ENCODE data around the gene NIBAN1.
"Not testable (repeated sequence)": the region's sequence is repeated elsewhere in the genome, so short reads cannot be mapped to it uniquely, and the experiment has no call there.

The NIBAN1 gene

DNA sequence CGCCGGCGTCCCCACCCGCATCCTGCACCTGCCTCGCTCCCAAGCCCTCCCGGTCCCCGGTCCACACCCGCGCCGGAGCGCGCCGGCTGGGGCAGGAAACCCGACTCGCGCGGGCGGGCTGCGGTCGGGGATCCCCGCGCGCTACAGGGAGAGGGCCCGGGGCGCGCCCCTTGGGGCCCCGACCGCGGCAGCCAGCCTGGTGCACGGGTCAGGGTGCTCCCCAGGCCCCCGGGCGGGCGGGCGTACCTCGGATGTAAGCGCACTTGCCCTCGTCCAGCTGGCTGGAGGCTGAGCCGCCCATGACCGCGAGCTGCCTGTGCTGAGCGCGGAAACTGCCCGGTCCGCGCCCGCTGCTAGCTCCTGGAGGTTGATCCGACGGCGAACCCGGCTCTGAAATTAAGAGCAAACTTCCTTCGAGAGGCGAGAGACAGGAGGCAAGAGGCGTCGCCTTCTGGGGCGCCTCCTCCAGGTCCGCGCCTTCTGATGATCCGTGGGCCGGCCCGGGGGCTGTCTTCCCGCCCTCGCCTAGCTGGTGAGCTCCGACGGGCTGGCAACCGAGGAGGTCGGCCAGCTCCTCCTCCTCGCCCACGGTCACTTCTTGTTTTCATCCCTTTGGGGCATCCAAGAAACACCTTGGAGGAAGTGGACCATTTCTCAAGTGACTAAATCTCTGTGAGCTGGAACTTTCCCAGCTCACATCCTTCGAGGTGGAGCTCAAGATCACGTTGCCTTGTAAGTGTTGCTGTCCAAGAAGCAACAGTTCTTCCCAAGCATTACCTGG, at the start of gene NIBAN1:
NIBAN1 (minus strand) TSS at position 453 of the 781 bp plus-strand sequence; CDS start at position 301, 152 bp downstream.
- DNase-seq, result peak; percentile 17

DNA sequence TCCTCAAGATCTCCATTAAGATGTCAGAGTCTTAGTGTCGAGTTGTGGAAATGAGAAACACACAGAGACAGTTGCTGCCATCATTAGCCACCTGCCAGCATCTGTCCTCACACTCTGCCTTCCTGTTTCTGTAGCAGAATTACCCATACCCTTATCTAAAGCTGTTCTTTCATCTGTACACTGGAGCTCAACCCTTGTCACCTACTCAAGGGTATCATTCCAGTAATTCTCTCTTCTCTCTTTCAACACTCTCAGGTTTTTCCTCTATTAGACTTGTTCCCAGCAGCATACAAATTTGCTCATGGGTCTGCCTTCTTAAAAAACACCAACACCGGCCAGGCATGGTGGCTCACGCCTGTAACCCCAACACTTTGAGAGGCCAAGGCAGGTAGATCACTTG, 43.7 kb upstream of the NIBAN1 start:
- DNase-seq, result no peak

DNA sequence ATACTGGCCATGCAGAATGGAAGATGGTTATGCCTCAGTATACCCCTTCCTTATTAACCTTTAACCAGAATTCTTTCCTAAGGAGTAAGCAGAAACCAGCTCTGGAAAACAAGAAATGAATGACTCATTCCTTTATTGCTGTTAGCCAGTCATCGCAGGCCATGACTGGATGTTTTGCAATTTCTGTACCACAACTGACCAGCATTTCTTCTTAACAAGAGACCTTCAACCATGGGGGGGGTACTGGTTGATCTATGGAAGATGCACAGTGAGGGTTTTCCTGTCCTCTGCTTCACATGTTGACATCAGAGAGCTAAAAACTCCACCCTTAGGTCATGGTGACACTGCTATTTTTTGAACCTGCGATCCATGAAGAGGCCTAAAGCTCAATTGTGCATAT, 43.0 kb upstream of the NIBAN1 start:
- DNase-seq, result no peak

- no peak for DNase-seq
Observed at GRCh38 chr1:185016880-185017279, 42.6 kb upstream of the NIBAN1 start.

DNA sequence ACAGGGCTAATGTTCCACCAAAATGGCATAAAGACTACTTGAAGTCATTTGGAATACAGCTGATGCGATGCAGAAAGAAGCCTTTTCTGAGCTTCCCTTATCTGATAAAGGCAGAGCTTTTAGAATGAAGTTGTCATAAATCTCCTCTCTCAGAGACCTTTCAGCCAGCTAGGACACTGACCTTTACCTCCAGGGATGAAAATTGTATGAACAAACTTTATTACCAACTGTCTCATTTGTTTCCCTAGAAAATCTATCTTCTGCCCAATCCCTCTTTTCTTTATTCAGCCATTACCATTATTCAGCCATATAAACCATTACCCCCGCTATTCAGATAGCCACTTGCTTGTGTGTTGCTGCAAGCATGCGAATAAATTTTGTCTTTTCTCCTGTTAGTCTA, 41.3 kb upstream of the NIBAN1 start:
- DNase-seq, result no peak

DNA sequence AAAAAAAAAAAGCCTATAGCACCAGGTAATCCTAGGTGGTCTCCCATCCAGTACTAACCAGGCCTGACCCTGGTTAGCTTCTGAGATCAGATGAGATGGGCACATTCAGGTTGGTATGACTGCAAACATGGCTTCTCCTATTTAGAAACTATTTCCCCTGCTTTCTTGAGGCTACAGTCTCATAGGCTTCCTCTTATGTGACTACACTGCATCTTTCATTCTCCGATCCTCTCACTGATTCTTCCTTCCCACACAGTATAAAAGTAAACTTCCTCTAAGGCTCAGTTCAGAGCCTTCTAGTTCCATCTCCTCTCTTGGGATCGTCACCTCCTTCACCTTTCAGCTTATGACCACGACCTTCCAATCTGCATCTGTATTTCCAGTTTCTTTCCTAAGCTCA, 40.6 kb upstream of the NIBAN1 start:
- no peak for DNase-seq

GRCh38 chr1:185010361-185010760, 36.1 kb upstream of the NIBAN1 start:
- no peak for DNase-seq

DNA sequence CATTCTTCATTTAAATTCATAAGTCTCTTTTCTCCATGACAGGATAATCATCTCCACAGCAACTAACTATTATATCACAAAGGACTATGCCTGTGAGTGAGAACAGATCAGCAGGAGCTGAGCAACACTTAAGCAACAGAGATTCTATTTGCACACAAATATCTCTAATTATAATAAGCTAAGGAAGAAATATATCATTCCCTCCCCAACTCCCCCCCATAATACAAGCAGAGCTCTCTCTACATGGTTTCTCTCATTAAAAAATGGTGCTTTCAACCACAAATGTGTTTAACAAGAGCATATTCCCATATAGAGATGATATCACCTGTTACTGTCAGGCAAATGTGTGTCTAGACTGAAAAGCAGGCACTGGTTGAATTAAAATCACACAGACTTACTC, 34.5 kb upstream of the NIBAN1 start:
- DNase-seq, result no peak

DNA sequence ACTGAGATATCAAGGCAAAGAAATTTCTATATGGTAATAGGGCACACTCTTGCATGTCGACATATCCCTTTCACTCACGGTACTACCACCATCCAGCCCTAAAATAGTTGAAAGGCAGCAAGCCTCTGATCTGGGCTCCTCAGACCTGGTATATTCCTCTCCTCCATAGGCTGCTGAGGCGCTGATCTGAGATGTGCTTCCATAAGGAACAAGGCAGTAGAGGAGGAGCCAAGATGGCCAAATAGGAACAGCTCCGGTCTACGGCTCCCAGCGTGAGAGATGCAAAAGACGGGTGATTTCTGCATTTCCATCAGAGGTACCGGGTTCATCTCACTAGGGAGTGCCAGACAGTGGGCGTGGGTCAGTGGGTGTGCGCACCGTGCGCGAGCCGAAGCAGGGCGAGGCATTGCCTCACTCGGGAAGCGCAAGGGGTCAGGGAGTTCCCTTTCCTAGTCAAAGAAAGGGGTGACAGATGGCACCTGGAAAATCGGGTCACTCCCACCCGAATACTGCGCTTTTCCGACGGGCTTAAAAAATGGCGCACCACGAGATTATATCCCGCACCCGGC, 27.1 kb upstream of the NIBAN1 start:
- not testable (repeated sequence) for DNase-seq

- DNase-seq, result not testable (repeated sequence)
Observed at GRCh38 chr1:184999974-185000373, 25.7 kb upstream of the NIBAN1 start.

DNA sequence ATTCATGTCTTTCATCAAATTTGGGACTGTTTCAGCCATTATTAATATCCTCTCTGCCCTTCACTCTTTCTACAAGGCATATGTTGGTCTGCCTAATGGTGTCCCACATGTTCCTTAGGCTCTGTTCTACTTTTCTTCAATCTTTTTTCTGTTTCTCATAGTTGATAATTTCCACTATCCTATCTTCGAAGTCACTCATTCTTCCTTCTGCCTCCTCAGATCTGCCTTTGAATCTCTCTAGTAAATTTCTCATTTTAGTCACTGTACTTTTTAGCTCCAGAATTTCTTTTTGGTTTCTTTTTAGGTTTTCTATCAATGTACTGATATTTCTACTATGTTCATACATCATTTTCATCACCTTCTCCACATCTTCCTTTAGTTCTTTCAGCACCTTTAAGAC, 20.0 kb upstream of the NIBAN1 start:
- no peak for DNase-seq

DNA sequence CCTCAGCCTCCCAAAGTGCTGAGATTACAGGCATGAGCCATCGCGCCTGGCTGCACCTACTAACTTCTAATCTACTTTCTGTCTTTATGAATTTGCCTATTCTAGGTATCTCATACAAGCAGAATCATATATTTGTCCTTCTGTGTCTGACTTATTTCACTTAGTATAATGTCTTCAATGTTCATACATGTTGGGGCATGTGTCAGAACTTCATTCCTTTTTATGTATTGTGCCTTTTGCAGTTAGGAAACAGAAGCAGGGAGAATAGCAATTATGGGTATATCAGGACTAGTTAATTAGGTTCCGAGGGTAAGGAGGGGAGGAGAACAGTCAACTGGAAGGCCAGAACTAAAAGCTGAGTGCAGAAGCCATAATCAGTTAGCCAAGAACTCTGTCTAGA, 18.0 kb upstream of the NIBAN1 start:
- no peak for DNase-seq

- DNase-seq, result no peak
Observed at GRCh38 chr1:184990204-184990603, 15.9 kb upstream of the NIBAN1 start.

DNA sequence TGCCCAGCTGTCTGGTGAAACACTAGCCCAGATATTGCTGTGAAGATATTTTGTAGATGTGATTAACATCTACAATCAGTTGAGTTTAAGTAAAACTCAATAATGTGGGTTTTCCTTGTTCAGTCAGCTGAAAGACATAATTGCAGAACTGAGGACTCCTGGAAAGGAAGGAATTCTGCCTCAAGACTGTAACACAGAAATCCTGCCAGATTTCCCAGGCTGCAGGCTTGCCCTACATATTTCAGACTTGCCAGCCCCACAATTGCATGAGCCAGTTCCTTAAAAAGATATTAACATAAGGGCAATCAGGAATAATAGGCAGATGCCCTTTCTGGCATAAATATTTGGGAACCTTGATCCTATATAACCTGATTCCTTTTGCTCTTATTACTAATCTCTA, 14.2 kb upstream of the NIBAN1 start:
- DNase-seq, result no peak

DNA sequence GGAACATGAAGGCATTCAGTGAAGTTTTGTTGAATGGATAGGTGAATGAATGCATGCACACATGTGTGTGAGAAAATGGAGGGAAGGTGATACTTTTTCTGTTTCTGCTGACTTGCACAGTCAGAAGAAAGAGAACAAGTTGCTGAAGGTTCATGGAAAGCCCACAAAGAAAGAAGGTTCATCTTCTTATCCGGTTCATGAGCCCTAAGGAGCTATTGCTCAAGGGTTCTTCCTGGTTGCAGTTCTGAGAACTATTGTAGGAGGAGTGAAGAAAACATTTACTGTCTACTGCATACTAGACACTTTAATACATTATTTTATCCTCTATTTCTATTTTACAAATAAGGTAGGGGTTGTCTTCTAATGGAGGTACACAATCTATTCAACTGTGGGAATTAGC, 13.4 kb upstream of the NIBAN1 start:
- no peak for DNase-seq

GRCh38 chr1:184986250-184986649, 11.9 kb upstream of the NIBAN1 start:
- DNase-seq, result no peak

DNA sequence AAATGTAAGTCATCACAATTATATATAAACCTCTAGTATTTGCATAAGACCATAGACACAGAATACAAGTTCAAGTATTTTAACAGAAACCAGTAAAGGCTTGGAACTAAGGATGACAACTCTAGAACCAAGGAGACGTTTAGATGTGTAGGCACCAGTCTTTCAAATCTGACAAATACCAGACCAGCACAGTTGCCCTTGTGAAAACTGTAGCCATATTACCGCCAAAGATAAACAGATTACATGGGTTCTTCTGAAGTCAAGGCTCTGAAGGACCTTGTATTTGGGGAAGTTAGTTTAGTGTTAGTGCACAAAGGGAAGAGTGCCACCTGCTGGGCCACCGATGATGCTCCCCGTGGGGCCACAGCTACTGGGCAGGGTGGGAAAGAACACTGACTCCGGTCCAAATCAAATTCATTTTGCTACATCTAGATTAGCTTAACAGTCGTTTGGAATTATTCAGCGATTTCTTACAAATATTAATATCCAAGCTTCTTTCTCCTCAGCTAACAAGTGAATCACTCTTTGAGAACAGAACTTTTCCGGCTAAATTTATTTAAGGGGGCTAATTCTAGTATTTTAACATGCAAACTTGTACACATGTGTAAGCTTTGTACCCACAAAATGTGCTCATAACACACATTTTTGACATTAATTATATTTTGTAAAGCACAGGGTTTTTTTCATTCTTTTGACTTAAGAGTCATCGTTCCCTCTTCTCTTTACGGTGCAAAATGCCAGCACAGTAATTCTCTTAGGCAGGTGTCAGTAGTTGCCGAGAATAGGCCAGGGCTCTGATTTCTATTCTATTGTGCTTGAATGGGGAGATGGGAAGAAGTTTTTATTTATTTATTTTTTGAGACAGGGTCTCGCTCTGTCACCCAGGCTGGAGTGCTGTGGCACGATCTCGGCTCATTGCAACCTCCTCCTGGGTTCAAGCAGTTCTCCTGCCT, 8.0 kb upstream of the NIBAN1 start:
- peak; percentile 64 for DNase-seq

DNA sequence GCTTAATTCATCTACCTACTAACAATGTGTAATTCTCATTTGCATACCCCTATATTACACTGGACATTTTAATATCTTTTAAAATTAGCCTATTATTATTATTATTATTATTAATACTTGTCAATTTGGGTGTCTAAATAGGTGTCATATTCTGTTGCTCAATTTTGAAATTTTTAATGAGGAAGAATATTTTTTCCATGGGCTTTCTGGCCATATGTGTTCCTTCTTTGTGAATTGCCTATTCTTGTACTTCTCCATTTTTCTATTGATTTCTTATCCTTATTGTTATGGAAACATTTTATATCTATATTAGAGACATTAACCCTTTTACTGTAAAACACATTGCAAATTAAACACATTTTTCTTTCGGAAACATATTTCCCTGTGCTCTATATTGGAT, 6.4 kb upstream of the NIBAN1 start:
- DNase-seq, result no peak

- no peak for DNase-seq
Observed at GRCh38 chr1:184975208-184975870, 1.0 kb upstream of the NIBAN1 start.

DNA sequence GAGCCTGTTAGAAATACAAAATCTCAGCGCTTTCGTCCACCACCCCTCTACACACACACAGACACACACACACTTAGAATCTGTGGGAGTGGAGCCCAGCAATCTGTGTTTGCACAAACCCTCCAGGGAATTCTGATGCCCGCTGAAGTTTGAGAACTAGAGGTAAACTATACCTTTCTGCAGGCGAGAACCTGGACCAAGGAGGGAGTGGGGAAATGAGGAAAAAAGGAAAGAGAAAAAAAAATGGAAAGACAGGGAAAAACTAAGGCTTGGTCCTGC, 468 bp upstream of the NIBAN1 start:
- no peak for DNase-seq

DNA sequence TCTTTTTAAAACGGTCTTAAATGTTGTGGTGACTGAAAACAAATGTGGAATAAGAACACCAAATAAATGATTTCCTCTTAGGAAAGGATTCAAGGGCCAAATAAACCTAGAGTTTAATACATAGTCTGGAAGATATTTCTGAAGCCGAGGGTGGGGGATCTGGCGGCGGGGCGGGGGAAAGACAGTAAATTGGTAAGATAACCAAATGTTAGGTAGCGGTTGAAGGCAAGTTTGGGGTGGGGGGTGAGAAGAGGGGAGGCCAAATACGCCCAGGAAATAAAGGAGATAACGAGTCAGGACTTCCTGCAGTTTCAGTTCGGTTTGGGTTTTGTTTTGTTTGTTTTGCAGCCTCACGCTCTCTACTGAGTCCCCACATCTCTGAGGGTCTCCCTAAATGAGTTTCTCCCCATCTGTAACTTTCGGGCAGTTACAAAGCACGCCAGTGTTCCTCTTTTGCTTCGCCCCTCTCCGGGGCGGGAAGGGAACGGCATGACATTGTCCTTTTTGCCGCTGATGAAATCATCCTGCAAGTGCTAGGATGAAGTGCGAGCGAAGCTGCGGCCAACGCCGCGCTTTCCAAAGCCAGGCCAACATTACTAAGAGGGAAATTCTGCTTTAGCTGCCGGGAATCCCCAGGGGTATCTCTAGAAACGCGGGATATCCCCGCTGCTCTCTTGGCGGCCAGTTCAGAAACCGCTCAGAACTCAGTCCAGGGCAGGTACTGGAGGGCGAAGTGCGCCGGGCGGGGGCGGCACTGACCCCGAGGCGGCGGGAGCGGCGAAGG, 844 bp downstream of the NIBAN1 start:
- DNase-seq, result peak; percentile 77

DNA sequence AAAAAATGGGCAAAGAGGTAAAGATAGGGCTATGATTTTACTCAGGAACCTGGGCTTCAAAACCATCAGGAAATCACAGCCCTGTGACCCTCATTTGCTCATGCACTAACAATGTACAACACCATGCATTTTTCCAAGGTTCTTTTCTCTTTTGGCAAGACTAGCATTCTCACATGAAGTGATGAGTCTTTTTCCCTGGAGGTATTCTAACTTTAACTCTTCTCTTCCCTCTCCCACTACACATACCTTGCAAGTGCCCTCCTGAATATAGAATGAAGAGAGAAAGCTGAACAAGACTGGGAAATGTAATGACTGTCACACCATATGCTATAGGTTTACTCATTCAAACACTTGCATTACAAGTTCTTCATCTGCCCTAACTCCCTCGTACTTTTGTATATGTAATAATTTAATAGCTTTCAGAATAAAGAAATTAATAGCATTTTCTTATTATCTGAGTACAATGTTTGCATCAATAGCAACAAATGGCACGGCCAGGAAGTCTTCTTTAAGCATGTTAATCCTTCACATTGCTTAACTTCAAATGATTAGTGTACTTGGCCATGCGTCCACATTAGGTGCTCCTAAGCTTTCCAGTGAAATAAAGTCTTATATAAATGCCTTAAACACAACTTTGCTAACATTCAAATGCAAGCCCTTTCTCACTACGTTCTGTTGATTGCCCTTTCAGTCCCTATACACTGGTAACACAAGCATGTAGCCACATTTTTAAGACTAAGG, 1.8 kb downstream of the NIBAN1 start:
- no peak for DNase-seq

Measured in SIG-M5 (cell line).